ENCODE measurements around the gene PEPD.

DNA sequence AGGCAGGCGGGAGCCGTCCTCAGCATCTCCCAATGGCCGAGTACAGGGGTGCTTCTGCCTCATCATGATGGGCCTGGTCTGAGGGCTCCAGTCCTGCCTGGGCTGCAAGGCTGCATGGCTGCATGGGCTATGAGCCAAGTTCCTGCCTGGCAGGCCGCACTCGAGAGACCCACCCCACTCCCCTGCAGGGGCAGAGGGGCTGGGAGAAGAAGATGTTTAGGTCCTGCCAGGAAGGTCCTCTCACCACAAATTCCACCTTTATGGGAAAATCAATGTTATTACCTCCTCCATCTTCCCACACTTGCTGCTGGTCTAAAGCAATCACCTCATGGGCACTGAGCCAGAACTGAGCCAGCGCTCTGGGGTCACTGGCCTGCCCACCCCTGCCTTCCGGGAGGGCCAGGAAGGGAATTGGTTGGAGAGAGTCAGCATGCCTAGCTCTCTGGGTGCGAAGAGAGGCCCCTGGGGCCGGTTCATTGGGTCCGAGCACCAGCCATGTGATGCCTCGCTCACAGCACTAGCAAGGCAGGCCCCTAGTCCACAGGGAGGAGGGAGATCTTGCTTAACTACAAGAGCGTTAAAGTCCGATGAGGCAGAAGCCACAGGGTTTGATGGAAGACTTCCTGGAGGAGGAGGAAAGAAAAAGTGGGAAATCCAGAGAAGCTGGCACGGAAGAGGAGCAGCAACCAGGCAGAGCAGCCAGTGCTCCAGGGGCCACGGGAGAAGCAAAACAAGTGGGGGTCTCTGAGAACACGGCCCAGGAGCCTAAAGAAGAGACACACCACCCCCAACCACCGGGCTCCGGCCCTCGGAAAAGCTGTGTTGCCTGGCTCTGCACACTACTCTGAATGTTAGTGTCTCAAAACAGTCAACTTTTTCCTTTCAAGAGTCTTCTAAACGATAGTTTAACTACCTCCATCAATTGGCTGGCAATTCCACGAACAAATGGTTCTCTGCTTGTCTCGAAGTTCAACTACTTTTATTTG, 84.9 kb downstream of the PEPD start:
- TF ChIP-seq FOXA1 (IDR thresholded peaks at IDR 0.05) (no peak), TARDBP (IDR thresholded peaks at IDR 0.05) (no peak), SP1 (IDR thresholded peaks at IDR 0.05) (no peak), ARNT (IDR thresholded peaks at IDR 0.05) (no peak)
- TF ChIP-seq, protein P1, sequence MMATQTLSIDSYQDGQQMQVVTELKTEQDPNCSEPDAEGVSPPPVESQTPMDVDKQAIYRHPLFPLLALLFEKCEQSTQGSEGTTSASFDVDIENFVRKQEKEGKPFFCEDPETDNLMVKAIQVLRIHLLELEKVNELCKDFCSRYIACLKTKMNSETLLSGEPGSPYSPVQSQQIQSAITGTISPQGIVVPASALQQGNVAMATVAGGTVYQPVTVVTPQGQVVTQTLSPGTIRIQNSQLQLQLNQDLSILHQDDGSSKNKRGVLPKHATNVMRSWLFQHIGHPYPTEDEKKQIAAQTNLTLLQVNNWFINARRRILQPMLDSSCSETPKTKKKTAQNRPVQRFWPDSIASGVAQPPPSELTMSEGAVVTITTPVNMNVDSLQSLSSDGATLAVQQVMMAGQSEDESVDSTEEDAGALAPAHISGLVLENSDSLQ (IDR thresholded peaks at IDR 0.05) = no peak

All from HEK293T (cell line).